Osteocyte (in vitro differentiated cells): ENCODE measurements around the gene MEIS2. TPM values are rescaled to one million over a fixed set of nuclear protein-coding genes. Genes with fewer than 3 reads are reported as not detected.

Source experiments
- DNase-seq: peaks from one replicate; pipeline ENCODE4 v3.0.0; 2021; ENCODE audit warnings: mixed read lengths; ENCODE audit not compliant: unreplicated experiment; ENCODE audit errors: extremely low spot score
- H3K27ac Mint-ChIP-seq: one replicate; pipeline ENCODE4 v1.8.0; 2021; ENCODE audit warnings: mild to moderate bottlenecking, mixed read lengths; ENCODE audit not compliant: unreplicated experiment
- H3K27me3 Mint-ChIP-seq: one replicate; pipeline ENCODE4 v1.8.0; 2021; ENCODE audit warnings: mixed read lengths; ENCODE audit not compliant: unreplicated experiment
- H3K36me3 Mint-ChIP-seq: one replicate; pipeline ENCODE4 v1.8.0; 2021; ENCODE audit warnings: mixed read lengths; ENCODE audit not compliant: unreplicated experiment
- H3K4me1 Mint-ChIP-seq: one replicate; pipeline ENCODE4 v1.8.0; 2021; ENCODE audit warnings: mixed read lengths; ENCODE audit not compliant: unreplicated experiment
- H3K4me3 Mint-ChIP-seq: one replicate; pipeline ENCODE4 v1.8.0; 2021; ENCODE audit warnings: mild to moderate bottlenecking, moderate library complexity, mixed read lengths; ENCODE audit not compliant: unreplicated experiment
- H3K9me3 Mint-ChIP-seq: one replicate; pipeline ENCODE4 v1.8.0; 2021; ENCODE audit warnings: mixed read lengths; ENCODE audit not compliant: unreplicated experiment
- CTCF ChIP-seq: fragments of 200-600 bp; sonication (generic); IDR thresholded peaks from 2 replicates; pipeline ENCODE4 v1.5.0; 2021; ENCODE audit warnings: antibody characterized with exemption, mild to moderate bottlenecking, moderate library complexity
- total RNA-seq: library from RNA; stranded (reverse); gene quantifications from 2 replicates; pipeline ENCODE4 v1.2.1, GENCODE V29; 2021

The MEIS2 gene
- total RNA-seq, 1 donor from 2014 or later, result 79.9 TPM

- H3K27ac Mint-ChIP-seq, result peak overlapping the region; percentile 27
- no peak for TF ChIP-seq CTCF
- peaks cover 76% of the 10 kb centered on the region for H3K4me1 Mint-ChIP-seq
- H3K9me3 Mint-ChIP-seq, result no peaks in the 10 kb centered on the region
- peaks cover 47% of the 10 kb centered on the region for H3K36me3 Mint-ChIP-seq
- no peak for DNase-seq
- no peaks in the 10 kb centered on the region for H3K27me3 Mint-ChIP-seq
- H3K4me3 Mint-ChIP-seq, result peak overlapping the region; percentile 10
These were observed 9.7 kb downstream of the MEIS2 start for GRCh38 chr15:37090543-37091175.

- Mint-ChIP-seq H3K27me3 (no peaks in the 10 kb centered on the region), H3K36me3 (peaks cover 60% of the 10 kb centered on the region), H3K4me1 (peaks cover 61% of the 10 kb centered on the region), H3K9me3 (no peaks in the 10 kb centered on the region), H3K27ac (peak overlapping the region; percentile 42), H3K4me3 (no peak overlapping the region)
- no peak for DNase-seq
- no peak for TF ChIP-seq CTCF
These were observed 11.9 kb downstream of the MEIS2 start for GRCh38 chr15:37088436-37088835.

- peaks cover 52% of the 10 kb centered on the region for H3K4me1 Mint-ChIP-seq
- no peak for TF ChIP-seq CTCF
- peak overlapping the region; percentile 80 for H3K27ac Mint-ChIP-seq
- H3K36me3 Mint-ChIP-seq, result peaks cover 60% of the 10 kb centered on the region
- H3K9me3 Mint-ChIP-seq, result no peaks in the 10 kb centered on the region
- no peak for DNase-seq
- no peaks in the 10 kb centered on the region for H3K27me3 Mint-ChIP-seq
- H3K4me3 Mint-ChIP-seq, result no peak overlapping the region
These were observed 13.2 kb downstream of the MEIS2 start for GRCh38 chr15:37087131-37087588.

- Mint-ChIP-seq H3K27me3 (no peaks in the 10 kb centered on the region), H3K4me1 (peaks cover 49% of the 10 kb centered on the region), H3K4me3 (no peak overlapping the region), H3K27ac (peak overlapping the region; percentile 80), H3K9me3 (no peaks in the 10 kb centered on the region), H3K36me3 (peaks cover 66% of the 10 kb centered on the region)
- no peak for DNase-seq
- TF ChIP-seq CTCF, result no peak
These were observed 13.8 kb downstream of the MEIS2 start for GRCh38 chr15:37086521-37086920.

- peaks cover 68% of the 10 kb centered on the region for H3K36me3 Mint-ChIP-seq
- no peaks in the 10 kb centered on the region for H3K9me3 Mint-ChIP-seq
- no peaks in the 10 kb centered on the region for H3K27me3 Mint-ChIP-seq
- H3K4me3 Mint-ChIP-seq, result no peak overlapping the region
- no peak for TF ChIP-seq CTCF
- H3K4me1 Mint-ChIP-seq, result peaks cover 49% of the 10 kb centered on the region
- DNase-seq, result no peak
- peak overlapping the region; percentile 9 for H3K27ac Mint-ChIP-seq
These were observed 14.2 kb downstream of the MEIS2 start for GRCh38 chr15:37086120-37086519.
